ENCODE results near the gene FGFR3.
A peak's percentile ranks its signal among the peaks of the same experiment; 100 is the strongest.
"Not testable (repeated sequence)": the region's sequence is repeated elsewhere in the genome, so short reads cannot be mapped to it uniquely, and the experiment has no call there.

Gene FGFR3

DNA sequence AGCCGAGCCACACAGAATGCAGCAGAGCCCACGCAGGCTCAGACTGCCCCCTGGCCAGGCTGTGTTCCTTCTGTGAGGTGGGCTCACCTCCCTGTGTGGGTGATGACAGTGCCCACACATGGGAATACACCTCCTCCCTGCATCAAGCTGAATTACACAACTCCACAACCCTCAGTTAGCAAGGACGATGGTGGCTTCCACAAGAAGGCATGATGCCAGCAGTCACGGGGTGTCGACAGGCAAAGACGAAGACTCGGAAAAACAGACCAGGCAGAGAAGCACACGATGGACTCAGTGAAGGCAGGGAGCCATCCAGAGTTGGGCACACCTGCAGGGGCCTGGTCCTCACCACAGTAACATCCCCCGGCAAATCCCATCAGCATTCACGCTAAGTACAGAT is 50.8 kb downstream of the FGFR3 start:
- DNase-seq: no peak

DNA sequence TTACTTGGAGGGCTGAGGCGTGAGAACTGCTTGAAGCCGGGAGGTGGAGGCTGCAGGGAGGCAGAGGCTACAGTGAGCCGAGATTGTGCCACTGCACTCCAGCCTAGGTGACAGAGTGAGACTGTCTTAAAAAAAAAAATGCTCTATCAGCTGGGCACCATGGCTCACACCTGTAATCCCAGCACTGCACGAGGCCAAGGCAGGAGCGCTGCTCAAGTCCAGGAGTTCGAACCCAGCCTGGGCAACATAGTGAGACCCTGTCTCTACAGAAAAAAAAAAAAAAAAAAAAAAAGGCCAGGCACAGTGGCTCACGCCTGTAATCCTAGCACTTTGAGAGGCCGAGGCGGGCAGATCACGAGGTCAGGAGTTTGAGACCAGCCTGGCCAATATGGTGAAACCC is 51.5 kb downstream of the FGFR3 start:
- not testable (repeated sequence) for DNase-seq

DNA sequence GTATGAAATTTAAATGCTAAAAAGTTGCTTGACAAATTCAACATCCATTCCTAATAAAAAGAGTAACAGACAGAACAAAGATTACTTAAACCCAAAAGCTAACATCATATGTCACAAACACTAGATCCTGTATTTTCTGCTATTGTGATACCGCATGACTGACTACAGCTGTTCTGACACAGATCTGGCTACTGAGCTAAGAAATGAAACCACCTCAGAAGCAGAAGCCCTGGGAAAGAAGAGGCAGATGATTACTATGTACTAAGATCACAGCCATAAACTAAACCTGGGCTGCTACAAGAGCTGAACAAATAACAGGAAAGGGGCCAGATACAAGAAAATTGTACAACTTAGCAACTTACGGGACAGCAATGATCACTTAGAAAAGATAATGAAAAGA is 53.5 kb downstream of the FGFR3 start:
- no peak for DNase-seq

DNA sequence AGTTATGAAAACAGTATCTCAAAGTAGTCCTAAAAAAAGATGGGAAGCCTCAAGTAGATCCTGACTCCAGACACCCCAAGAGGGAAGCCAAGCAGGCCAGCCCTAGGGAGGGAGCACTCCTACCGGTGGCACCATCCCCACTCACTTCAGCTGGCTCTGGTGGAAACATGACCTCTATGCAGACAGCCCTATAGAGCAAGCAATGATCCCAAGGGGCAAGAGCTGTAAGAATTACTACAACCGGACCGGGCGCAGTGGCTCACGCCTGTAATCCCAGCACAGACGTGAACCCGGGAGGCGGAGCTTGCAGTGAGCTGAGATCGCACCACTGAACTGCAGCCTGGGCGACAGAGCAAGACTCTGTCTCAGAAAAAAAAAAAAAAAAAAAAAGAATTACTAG is 57.2 kb downstream of the FGFR3 start:
- no peak for DNase-seq

DNA sequence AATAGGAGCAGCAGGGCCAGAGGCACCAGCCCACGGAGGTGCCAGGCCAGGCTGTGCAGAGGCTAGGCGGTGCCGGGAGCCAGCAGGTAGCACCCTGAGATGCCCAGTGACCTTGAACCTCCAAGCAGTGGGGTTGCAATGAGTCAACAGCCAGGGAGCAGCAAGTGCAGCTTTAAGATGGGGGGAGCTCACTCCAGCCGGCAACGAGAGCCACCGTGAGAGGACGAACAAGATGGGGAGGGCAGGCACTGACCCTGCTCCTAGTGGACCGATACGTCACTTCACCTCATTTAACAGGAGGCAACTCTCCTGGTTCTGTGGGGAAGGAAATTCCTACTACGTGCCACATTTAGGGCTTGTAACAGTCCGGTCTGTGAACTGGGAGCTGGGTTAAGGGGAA is 58.1 kb downstream of the FGFR3 start:
- DNase-seq: no peak

DNA sequence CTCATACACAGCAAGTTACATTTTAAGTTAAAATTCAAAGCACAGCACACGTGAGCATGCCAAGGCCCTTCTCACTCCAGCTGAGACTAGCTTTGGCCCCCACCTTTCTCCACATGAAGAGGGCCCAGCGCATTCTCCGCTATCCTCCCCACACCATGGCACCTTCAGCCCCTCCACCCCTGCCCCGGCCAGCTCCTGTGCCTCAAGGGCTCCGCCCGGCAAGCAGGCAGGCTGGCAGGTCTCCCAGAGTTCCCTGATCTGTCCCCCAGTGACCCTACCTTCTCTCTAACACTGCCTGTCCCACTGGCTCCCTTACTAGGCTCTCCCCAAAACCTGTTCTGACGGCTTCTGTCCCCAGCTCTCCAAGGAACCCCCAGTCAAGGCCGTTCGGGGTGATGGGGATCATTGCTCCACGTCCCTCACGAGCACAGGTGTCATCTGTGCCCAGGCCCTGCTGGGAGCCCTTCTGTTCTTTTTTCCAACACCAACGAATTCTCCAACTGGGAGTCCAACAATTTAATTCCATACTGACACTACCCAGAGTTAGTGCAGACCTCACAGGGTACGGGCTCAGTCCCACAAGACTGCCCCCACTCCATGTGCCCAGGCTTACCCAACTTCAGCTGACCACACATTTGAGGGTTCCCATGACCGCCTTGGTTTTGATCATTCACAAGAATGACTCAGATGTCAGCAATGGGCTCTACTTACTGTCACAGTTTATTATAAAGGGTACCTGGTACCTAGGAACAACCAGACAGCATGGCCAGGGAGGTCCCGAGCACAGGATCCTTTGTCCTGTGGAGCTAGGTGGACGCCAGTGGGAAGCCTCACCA is 58.7 kb downstream of the FGFR3 start:
- no peak for DNase-seq

DNA sequence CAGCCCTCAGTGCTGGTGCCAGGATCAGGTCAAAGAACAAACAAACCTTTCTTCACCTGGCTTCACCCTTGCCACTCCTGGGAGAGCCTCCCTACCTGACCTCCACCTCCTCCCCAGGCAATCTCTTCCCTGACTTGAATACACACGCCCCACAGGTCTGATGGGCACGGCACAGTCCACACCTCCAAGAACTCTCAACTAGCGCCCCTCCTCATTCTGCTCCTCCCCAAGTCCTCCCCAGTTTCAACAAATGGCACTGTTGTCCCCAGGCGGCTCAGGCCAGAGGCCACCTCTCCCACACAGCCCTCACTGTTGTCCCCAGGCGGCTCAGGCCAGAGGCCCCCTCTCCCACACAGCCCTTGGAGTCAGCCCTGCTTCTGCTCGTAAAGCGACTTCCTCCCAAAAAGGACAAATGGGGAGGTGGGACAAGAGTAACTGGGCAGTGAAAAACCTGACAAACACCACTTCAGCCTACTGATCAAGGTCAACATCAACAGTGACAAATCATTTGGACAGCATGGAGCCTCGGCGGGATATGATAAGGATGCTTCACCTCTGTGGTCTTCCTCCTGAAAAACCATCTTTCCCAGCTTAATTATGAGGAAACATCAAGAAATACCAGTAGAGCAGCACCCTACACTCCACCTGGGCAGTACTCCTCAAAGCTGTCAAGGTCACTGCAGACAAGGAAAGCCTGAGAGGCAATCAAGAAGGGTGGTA is 60.0 kb downstream of the FGFR3 start:
- DNase-seq: no peak

DNA sequence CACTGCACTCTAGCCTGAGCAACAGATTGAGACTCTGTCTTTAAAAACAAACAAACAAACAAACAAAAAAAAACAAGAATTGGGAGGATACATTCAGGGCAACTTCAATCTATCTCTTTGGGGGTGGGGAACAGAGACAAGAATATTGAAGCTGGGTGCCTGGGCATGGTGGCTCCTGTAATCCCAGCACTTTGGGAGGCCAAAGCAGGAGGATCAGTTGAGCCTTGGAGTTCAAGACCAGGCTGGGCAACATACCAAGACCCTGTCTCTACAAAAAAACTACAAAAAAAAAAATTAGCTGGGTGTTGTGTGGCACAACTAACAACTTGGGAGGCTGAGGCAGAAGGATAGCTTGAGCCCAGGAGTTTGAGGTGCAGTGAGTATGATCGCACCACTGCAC is 61.7 kb downstream of the FGFR3 start:
- no peak for DNase-seq

DNA sequence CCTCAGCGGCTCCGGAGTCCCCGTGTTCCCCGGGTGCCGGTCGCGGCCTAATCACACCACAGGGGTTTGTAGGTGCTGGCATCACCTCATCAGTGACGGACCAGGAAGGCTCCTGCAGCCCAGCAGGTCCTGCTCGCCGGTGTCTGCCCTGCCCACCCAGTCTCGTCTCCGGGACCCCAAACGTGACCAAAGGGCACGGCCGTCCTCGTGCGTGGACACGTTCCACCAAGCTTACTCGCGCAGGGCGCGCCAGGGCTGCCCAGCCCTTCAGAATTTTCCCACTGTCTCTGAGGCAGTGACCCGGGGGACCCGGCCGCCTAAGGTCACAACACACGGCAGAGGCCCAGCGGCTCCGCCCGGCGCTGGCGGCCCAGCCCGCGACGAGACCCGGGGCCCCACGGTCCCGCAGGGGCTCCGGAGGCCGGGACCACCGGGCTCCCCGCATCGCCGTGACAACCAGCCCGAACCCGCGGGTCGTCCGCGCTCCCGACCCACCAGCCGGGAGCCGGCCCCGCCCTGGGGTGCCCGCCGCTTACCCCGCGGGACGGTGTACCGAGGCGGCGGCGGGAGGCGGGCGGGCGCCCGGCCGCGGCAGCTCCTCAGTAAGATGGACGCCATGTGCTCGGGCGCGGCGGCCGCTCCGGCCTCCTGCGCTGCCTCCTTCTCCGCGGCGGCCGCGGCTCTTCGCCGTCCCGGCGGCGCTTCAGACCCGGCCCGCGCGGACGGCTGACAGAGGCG is 62.4 kb downstream of the FGFR3 start:
- no peak for DNase-seq

DNA sequence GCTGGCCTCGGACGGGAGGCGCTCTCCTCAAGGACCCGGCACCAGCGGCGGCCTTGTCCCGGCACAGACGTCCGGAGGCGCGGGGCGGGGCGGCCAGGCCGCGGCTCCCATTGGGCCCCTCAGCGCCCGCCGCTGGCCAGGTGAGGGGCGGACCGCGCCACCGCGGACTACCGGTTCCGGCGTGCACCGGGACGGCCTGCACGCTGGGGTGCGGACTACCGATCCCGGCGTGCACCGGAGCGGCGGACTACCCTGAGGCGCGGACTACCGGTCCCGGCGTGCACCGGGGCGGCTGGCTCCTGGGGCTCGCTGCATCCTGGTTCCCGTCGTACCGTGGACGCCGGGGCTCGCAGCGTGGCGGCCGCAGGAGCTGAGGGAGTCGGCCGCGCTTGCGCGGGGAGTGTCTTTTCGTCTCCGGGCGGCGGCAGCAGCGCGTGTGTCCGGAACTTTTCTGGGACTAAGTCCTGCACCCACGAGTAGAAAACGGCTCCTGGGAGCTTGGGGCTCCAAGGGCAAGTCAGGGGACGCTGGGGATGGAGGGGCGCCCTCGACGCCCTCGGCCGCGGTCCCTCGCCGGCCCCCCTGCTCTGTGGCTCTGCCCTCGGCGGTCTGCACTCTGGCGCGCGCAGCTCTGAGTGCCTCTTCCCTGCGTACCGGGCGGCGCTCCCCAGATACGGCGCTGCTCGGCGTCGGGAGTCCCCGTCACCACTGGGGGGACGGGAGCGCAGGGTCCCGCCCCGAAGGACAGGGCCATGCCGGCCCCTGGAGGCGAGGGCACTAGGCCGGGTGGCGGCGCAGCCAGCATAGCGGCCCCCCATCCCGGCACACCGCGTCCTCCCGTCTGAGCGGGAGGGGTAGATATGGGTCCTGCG is 63.2 kb downstream of the FGFR3 start, which contains the start of gene LETM1:
Gene LETM1, minus strand, starts transcription at position 86 of the 872 bp plus-strand sequence. CDS start 206 bp downstream, outside the sequence.
- peak; percentile 98 for DNase-seq

DNA sequence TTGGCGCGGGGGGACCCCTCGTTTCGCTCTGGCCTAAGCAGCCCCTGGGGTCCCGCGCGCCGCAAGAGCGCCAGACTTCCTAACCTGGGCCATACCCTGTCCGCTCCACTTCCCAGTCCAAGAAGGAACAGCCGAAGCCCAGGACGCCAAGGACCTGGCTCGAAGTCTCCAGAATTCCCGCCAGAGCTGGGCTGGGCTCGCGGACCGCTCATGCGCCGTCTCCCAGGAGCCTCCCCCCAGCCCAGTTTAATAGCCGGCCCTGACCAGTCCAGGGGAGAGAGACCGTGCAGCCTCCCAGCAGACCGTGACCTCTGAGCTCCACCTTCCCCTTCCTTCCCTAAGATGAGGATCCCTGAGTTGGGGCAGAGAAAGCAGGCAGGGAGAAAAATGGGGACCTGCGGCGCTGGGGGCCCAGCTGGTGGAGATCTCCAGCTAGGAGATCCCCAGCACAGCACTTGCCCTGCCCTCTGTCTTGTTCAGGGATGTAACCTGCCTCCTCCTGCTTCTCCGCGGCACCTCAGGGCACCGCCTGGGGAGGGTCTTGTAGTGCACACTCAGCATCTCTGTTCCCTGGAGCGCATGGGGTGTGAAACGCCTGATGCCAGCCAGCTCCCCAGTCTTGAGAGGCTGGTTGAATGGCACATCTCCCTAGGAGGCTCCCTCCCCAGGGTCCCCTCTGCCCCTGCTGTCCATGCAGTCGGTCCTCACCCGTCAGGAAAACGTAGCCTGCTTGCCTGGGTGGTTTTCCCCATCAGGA is 64.0 kb downstream of the FGFR3 start:
- no peak for DNase-seq

DNA sequence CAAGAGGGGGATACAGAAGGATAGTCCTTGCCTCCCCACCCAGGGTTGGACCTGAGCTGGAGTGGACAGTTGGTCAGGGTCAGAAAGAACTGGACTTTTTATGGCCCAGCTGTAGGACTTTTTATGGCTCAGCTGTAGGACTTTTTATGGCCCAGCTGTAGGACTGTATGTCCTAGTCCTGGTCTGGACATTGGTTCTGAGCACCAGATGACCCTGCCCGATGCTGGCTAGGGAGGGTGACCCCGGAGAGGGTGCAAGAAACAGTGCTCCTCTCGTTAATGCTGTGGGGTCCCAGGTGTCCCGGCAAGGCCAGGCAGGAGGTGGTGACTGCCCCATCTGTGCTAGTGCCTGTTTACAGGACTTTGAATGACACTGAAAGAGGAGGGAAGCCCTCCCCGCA is 64.8 kb downstream of the FGFR3 start:
- no peak for DNase-seq
